BLaER1 treated with 17β-estradiol and CSF1 and Interleukin-3, amounts not matched to agents 10 nM and 100 nM (cell line): ENCODE results near the gene EAPP.
A peak's percentile ranks its signal among the peaks of the same experiment; 100 is the strongest.
"Not testable (repeated sequence)": the region's sequence is repeated elsewhere in the genome, so short reads cannot be mapped to it uniquely, and the experiment has no call there.

Source experiments
- H3K27ac ChIP-seq, 11 experiments: shearing (Covaris generic); formaldehyde crosslinking; 2 replicates each; pipeline ENCODE4 v1.8.1; 2022
- H3K27me3 ChIP-seq, 11 experiments: shearing (Covaris generic); formaldehyde crosslinking; 2 replicates each; pipeline ENCODE4 v1.8.1; 2022
- H3K36me3 ChIP-seq, 11 experiments: shearing (Covaris generic); formaldehyde crosslinking; 2 replicates each; pipeline ENCODE4 v1.8.1; 2022
- H3K4me1 ChIP-seq, 10 experiments: shearing (Covaris generic); formaldehyde crosslinking; 2 replicates each; pipeline ENCODE4 v1.8.1; 2022
- H3K4me2 ChIP-seq, 11 experiments: shearing (Covaris generic); formaldehyde crosslinking; 2 replicates each; pipeline ENCODE4 v1.8.1; 2022
- H3K4me3 ChIP-seq, 10 experiments: shearing (Covaris generic); formaldehyde crosslinking; 2 replicates each; pipeline ENCODE4 v1.8.1; 2022
- H3K9ac ChIP-seq, 11 experiments: shearing (Covaris generic); formaldehyde crosslinking; 2 replicates each; pipeline ENCODE4 v1.8.1; 2022
- H3K9me3 ChIP-seq, 11 experiments: shearing (Covaris generic); formaldehyde crosslinking; replicated peaks in 1 of 11; 2 replicates each; pipeline ENCODE4 v1.8.1; 2022
- H4K20me1 ChIP-seq, 11 experiments: shearing (Covaris generic); formaldehyde crosslinking; 2 replicates each; pipeline ENCODE4 v1.8.1; 2022
- Cebpa-rat ChIP-seq, 11 experiments: shearing (Covaris generic); IDR thresholded peaks; 2 replicates each; pipeline ENCODE4 v1.8.1; 2022

EAPP gene, protein sequence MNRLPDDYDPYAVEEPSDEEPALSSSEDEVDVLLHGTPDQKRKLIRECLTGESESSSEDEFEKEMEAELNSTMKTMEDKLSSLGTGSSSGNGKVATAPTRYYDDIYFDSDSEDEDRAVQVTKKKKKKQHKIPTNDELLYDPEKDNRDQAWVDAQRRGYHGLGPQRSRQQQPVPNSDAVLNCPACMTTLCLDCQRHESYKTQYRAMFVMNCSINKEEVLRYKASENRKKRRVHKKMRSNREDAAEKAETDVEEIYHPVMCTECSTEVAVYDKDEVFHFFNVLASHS

DNA sequence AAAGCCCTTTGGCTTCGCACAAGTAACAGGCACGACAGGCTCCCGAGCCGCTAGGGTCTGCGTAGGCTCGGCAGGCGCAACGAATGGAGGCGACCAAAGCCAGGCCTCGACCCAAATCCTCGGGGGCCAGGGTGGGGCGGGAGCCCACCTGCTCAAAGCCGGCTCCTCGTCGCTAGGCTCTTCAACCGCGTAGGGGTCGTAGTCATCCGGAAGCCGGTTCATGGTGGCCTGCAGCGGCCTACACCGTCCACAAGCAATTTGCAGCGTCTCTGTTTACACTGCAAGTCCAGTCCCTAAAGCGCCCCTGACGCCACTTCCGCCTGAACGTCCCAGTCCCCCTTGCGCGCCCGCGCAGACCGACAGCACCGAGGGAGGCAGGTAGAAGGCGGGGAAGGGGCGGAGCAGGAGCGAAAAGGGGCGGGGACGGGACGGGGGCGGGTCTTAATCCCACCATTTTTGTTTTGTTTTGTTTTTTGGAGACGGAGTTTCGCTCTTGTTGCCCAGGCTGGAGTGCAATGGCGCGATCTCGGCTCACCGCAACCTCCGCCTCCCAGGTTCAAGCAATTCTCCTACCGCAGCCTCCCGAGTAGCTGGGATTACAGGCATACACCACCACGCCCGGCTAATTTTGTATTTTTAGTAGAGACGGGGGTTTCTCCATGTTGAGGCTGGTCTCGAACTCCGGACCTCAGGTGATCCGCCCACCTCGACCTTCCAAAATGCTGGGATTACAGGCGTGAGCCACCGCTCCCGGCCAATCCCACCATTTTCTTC lies at the start of gene EAPP:
EAPP (minus strand) TSS at position 295 of the 774 bp plus-strand sequence; CDS start at position 222, 73 bp downstream.
- Histone ChIP-seq H3K9me3 (no peaks in the 10 kb centered on the region), H3K27ac (peak within 1 kb of the TSS; percentile 84 to 98 (median 94)), H3K4me2 (peak within 1 kb of the TSS; percentile 72 to 99 (median 86)), H3K36me3 (peaks cover 11 to 34% (median 29%) of the 10 kb centered on the region in 11 experiments), H3K27me3 (no peaks in the 10 kb centered on the region), H4K20me1 (peaks cover 0 to 16% (median 0%) of the 10 kb centered on the region in 11 experiments; a peak in 6 of 22 replicates), H3K4me3 (peak within 1 kb of the TSS; percentile 77 to 99 (median 95)), H3K4me1 (peaks cover 11 to 24% (median 20%) of the 10 kb centered on the region in 10 experiments), H3K9ac (peak within 1 kb of the TSS; percentile 86 to 99 (median 96))
- no peak for TF ChIP-seq Cebpa-rat (IDR thresholded peaks at IDR 0.05)

DNA sequence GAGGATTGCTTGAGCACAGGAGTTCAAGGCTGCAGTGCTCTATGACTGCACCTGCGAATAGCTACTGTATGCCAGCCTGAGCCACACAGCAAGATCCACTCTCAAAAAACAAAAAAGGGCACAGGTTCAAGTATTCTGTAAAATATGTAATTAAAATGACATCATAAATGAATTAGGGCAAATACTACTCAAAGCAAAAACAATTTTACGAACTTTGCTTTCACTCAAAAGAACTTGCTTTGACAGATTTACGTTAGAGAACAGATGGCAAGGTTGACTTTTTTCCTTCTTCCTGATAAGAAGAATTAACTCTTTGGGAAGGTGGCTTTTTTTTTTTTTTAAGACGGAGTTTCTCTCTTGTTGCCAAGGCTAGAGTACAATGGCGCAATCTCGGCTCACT lies 44.0 kb upstream of the EAPP start:
- no peak for TF ChIP-seq Cebpa-rat (IDR thresholded peaks at IDR 0.05)
- Histone ChIP-seq H4K20me1 (peaks cover 0 to 100% (median 8%) of the 10 kb centered on the region in 11 experiments; a peak in 12 of 22 replicates), H3K27ac (no peak overlapping the region), H3K4me1 (no peaks in the 10 kb centered on the region), H3K27me3 (no peaks in the 10 kb centered on the region), H3K4me3 (no peak overlapping the region), H3K36me3 (peaks cover 90 to 100% (median 100%) of the 10 kb centered on the region in 11 experiments), H3K9me3 (no peaks in the 10 kb centered on the region), H3K9ac (no peak overlapping the region), H3K4me2 (no peak overlapping the region)

DNA sequence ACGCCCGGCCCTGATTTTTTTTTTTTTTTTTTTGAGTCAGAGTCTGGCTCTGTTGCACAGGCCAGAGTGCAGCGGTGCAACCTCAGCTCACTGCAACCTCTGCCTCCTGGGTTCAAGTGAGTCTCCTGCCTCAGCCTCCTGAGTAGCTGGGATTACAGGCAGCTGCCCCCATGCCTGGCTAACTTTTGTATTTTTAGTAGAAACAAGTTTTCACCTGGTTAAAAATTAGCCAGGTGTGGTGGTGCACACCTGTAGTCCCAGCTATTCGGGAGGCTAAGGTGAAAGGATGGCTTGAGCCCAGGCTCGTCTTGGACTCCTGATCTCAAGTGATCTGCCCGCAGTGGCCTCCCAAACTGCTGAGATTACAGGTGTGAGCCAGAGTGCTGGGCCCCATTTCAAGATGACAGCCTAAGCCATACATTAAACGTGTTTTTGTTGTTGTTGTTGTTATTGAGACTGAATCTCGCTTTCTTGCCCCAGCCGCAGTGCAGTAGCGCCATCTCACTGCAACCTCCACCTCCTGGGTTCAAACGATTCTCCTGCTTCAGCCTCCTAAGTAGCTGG lies 42.7 kb upstream of the EAPP start:
- Histone ChIP-seq H3K9me3 (no peaks in the 10 kb centered on the region), H3K9ac (no peak overlapping the region), H3K36me3 (peaks cover 91 to 100% (median 99%) of the 10 kb centered on the region in 11 experiments), H4K20me1 (peaks cover 0 to 100% (median 7%) of the 10 kb centered on the region in 11 experiments; a peak in 10 of 22 replicates), H3K4me1 (no peaks in the 10 kb centered on the region), H3K27me3 (no peaks in the 10 kb centered on the region), H3K27ac (no peak overlapping the region), H3K4me2 (no peak overlapping the region), H3K4me3 (no peak overlapping the region)
- TF ChIP-seq Cebpa-rat (IDR thresholded peaks at IDR 0.05), result no peak

DNA sequence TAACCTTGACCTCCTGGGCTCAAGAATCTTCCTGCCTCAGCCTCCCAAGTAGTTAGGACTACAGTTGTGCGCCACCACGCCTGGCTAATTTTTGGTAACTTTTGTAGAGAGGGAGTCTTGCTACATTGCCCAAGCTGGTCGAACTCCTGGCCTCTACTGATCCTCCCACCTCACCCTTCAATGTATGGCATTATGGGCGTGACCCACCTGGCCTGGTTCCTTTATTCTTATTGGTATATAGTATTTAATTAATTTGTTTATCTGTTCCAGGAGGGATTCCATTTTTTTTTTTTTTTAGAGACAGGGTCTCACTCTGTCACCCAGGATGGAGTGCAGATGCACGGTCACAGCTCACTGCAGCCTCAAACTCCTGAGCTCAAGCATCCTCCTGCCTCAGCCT lies 40.9 kb upstream of the EAPP start:
- Histone ChIP-seq H3K4me1 (no peaks in the 10 kb centered on the region), H4K20me1 (peaks cover 0 to 100% (median 4%) of the 10 kb centered on the region in 11 experiments; a peak in 10 of 22 replicates), H3K36me3 (peaks cover 93 to 100% (median 98%) of the 10 kb centered on the region in 11 experiments), H3K9ac (no peak overlapping the region), H3K27ac (no peak overlapping the region), H3K4me3 (no peak overlapping the region), H3K9me3 (no peaks in the 10 kb centered on the region), H3K27me3 (no peaks in the 10 kb centered on the region), H3K4me2 (no peak overlapping the region)
- TF ChIP-seq Cebpa-rat (IDR thresholded peaks at IDR 0.05), result no peak

DNA sequence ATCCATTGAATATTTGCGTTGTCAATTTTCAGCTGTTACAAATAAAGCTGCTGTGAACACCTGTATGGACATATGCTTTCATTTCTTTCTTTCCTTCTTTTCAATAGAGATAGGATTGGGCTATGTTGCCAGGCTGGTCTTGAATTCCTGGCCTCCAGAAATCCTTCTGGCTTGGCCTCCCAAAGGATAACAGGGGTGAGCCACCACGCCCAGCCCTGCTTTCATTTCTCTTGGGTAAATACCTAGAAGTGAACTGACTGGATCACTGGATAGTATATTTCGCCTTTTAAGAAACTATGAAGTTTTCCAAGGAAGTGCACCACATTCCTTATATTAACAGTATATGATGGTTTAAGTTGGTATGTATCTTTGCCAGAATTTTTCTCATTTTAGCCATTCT lies 32.3 kb upstream of the EAPP start:
- no peak overlapping the region for H3K27ac ChIP-seq
- no peak overlapping the region for H3K4me3 ChIP-seq
- H3K9ac ChIP-seq, result no peak overlapping the region
- no peak overlapping the region for H3K4me2 ChIP-seq
- no peaks in the 10 kb centered on the region for H3K4me1 ChIP-seq
- H3K9me3 ChIP-seq, result no peaks in the 10 kb centered on the region
- TF ChIP-seq Cebpa-rat (IDR thresholded peaks at IDR 0.05), result no peak
- no peaks in the 10 kb centered on the region for H3K27me3 ChIP-seq
- H3K36me3 ChIP-seq, result peaks cover 88 to 100% (median 98%) of the 10 kb centered on the region in 11 experiments
- peaks cover 0 to 99% (median 6%) of the 10 kb centered on the region in 11 experiments; a peak in 12 of 22 replicates for H4K20me1 ChIP-seq

DNA sequence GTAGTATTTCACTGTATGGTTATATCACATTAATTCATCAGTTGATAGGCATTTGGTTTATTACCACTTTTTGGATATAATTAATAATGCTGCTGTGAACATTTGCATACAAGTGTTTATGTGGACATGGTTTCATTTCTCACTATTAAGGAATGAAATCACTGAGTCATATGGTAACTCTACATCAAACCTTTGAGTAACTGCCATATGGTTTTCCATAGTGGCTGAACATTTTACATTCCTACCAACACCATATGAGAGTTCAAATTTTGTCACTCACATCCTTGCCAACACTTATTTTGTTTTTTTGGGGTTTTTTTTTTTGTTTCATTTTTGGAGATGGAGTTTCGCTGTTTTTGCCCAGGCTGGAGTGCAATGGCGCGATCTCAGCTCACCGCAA lies 30.2 kb upstream of the EAPP start:
- peaks cover 93 to 100% (median 100%) of the 10 kb centered on the region in 11 experiments for H3K36me3 ChIP-seq
- no peak overlapping the region for H3K4me2 ChIP-seq
- no peak overlapping the region for H3K9ac ChIP-seq
- H3K9me3 ChIP-seq, result no peaks in the 10 kb centered on the region
- TF ChIP-seq Cebpa-rat (IDR thresholded peaks at IDR 0.05), result no peak
- 0 out of 20 replicates have a peak, but pooled peaks cover 0 to 5% (median 0%) of the 10 kb centered on the region in 10 experiments for H3K4me1 ChIP-seq
- no peak overlapping the region for H3K4me3 ChIP-seq
- H4K20me1 ChIP-seq, result peaks cover 0 to 100% (median 6%) of the 10 kb centered on the region in 11 experiments; a peak in 12 of 22 replicates
- no peak overlapping the region for H3K27ac ChIP-seq
- H3K27me3 ChIP-seq, result no peaks in the 10 kb centered on the region

DNA sequence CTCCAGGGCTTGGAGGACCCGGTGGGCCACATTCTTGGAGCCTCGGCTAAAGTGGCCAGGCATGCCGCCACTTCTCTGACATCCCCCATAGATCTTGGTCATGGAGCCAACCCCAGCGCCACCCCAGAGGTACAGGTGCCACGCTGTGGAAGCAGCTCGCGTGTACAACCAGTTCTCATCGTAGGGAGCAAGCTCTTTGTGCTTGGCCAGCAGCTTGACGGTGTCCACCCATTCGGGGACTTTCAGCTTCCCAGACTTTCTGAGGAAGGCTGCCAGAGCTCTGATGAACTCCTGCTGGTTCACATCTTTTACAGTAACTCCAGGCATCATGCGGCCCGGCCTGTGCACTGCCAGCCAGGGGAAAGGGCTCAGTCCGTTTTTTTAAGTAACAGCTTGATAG lies 29.3 kb upstream of the EAPP start:
- peaks cover 0 to 100% (median 6%) of the 10 kb centered on the region in 11 experiments; a peak in 12 of 22 replicates for H4K20me1 ChIP-seq
- no peaks in the 10 kb centered on the region for H3K27me3 ChIP-seq
- H3K36me3 ChIP-seq, result peaks cover 93 to 100% (median 100%) of the 10 kb centered on the region in 11 experiments
- H3K4me3 ChIP-seq, result no peak overlapping the region
- TF ChIP-seq Cebpa-rat (IDR thresholded peaks at IDR 0.05), result no peak
- no peaks in the 10 kb centered on the region for H3K9me3 ChIP-seq
- H3K9ac ChIP-seq, result no peak overlapping the region
- no peak overlapping the region for H3K4me2 ChIP-seq
- H3K27ac ChIP-seq, result no peak overlapping the region
- 0 out of 20 replicates have a peak, but pooled peaks cover 0 to 5% (median 0%) of the 10 kb centered on the region in 10 experiments for H3K4me1 ChIP-seq

DNA sequence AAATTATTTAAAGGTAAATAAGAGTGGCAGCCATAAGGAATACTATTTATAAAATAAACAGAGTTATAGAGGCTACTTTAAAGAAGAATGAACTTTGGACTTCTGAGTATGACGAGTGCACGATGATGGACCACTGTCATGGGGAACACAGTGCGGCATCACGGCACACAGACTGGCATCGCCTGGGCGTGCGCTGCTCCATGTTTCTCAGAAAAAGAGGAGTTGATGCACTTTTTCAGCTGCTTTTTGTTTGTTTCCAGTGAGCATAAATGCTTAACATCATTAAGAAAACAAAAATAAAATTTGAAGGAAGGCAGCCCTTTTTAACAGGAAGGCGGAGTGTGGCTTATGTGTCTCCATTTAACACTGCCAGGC lies 23.3 kb upstream of the EAPP start:
- peaks cover 0 to 57% (median 0%) of the 10 kb centered on the region in 11 experiments; a peak in 5 of 22 replicates for H4K20me1 ChIP-seq

DNA sequence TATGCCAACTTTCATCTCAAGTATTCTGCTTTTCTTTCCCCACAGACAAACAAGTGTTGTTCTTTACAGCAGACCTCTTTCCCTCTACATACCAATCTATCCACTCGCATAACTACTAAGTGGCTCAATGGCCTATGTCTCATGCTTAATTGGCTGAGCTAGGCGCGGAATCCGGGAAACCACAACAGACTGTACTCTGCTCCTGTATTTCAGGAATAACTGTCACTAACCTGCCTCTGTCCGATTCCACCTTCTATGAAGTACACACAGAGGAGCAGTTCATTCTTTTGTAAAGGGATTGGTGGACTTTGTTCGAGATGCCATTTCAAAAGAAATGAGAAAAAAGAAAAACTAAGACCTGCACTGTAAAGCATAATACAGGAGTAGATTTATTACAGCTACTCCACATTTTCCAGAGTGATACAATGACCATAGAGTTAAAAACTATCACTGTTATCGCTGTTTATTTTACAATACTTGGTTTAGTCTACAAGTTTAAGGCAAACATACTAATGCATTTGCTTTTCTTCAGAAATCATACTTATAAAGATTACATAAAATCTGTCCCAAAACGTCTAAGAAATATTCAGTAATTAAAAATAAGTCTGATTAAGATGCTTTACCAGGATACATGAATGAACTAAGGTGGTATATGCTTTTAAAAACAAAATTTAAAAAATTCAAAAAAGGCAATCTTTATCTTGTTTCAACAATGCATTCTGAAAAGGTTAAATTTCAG lies 22.7 kb upstream of the EAPP start:
- not testable (repeated sequence) for H3K4me1 ChIP-seq, H3K4me2 ChIP-seq, H3K9me3 ChIP-seq, H3K27me3 ChIP-seq, H3K4me3 ChIP-seq, H3K9ac ChIP-seq, H3K27ac ChIP-seq
- H3K36me3 ChIP-seq, result peaks cover 45 to 52% (median 50%) of the 10 kb centered on the region in 11 experiments
- peaks cover 0 to 51% (median 0%) of the 10 kb centered on the region in 11 experiments; a peak in 5 of 22 replicates for H4K20me1 ChIP-seq

More for the DNA sequence above, 23.3 kb upstream of the EAPP start:
- H3K9me3 ChIP-seq, result no peaks in the 10 kb centered on the region
- TF ChIP-seq Cebpa-rat (IDR thresholded peaks at IDR 0.05), result no peak
- no peak overlapping the region for H3K4me3 ChIP-seq
- 0 out of 20 replicates have a peak, but pooled peaks cover 0 to 5% (median 0%) of the 10 kb centered on the region in 10 experiments for H3K4me1 ChIP-seq
- H3K4me2 ChIP-seq, result no peak overlapping the region
- H3K36me3 ChIP-seq, result peaks cover 50 to 57% (median 56%) of the 10 kb centered on the region in 11 experiments
- no peak overlapping the region for H3K9ac ChIP-seq
- no peak overlapping the region for H3K27ac ChIP-seq
- H3K27me3 ChIP-seq, result no peaks in the 10 kb centered on the region

DNA sequence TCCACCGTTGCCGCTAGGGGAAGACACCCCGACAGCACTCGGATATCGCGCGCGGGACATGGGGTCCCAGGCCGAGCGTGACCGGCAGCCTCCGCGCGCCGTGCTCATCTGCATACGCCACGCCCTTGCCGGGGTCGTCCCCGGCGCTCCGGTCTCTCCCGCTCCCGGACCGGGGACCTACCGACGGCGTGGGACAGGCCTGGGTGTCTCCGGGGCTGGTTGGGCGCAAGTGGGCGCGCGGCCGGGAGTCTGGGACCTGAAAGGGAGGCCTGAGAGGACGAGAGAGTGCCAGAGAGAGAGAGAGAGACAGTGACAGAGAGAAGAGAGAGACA lies 17.0 kb upstream of the EAPP start:
- H4K20me1 ChIP-seq, H3K9me3 ChIP-seq, H3K36me3 ChIP-seq, H3K9ac ChIP-seq, H3K27ac ChIP-seq, H3K4me3 ChIP-seq, H3K4me2 ChIP-seq, H3K27me3 ChIP-seq: not testable (repeated sequence)
- H3K4me1 ChIP-seq, result peaks cover 11 to 28% (median 19%) of the 10 kb centered on the region in 10 experiments

DNA sequence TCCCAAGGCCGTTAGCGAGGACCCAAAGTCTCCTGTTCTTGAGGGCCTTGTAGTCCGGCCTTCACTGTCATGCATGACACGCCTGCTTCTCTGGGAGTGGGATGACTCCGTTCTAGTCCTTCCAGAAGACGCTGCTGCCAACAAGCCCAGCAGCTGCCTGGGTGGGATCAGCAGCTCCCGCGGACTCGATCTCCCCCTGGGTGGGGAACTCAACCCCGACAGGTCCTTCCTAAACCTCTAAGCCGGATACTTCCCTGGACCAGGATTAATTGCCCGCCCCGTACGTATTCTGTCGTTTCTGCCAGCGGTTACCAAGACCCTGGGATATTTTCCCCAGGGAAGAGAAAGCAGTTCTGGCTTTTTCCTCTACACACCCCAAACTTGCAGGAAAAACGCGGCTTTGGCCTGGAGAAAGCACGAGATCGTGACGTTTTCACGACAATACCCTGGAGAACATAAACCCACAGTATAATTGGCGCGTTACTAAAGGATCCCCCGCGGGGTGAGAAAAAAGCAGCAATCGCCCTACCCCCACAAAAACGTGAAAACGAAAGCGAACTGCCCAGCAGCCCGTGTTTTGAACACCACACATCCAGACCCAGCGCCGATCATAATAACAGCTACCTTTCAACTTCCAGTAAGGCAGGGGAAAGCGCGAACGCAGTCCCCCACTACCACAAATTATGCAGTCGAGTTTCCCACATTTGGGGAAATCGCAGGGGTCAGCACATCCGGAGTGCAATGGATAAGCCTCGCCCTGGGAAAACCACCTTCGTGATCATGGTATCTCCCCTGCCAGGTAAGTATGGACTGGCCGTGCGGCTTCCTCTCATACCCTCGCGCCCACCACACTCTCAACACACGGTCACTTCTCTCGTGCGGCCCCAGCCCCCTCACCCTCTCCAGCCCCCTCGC lies 16.3 kb upstream of the EAPP start:
- H3K27ac ChIP-seq, H4K20me1 ChIP-seq, H3K4me2 ChIP-seq, H3K36me3 ChIP-seq, H3K27me3 ChIP-seq, H3K4me3 ChIP-seq, H3K9me3 ChIP-seq, H3K9ac ChIP-seq: not testable (repeated sequence)
- peaks cover 11 to 35% (median 25%) of the 10 kb centered on the region in 10 experiments for H3K4me1 ChIP-seq
